ENCODE measurements around the gene ADGRV1. TPM values are rescaled to one million over a fixed set of nuclear protein-coding genes. Genes with fewer than 3 reads are reported as not detected.
"Not testable (repeated sequence)": the region's sequence is repeated elsewhere in the genome, so short reads cannot be mapped to it uniquely, and the experiment has no call there.

The ADGRV1 gene
- polyA plus RNA-seq, 1 of the 3 experiments (the other 2 are of a cell fraction): 0.23 TPM

DNA sequence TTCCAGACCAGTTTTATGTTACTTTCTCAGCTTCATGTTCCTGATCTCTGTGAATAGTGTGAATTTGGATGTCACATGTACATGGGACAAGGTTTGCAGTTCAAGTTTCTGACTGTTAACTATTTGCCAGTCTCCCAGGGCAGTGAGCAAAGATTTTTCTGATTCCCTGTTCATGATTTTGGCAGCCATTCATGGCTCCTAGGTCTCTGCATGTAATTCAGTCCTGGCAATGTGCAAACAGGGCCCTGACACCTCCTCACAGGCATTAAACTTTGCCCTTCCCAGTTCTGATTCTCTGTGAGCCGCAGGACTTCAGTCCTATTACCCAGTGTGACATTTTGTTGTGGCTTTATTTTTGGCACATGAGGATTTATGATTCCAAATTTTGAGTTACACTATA is 474.8 kb downstream of the ADGRV1 start:
- H2AFZ ChIP-seq (ENCODE audit: low read depth): no peak overlapping the region
- no peak overlapping the region for H3K27ac ChIP-seq (ENCODE audit: low read depth in 2 of 2, low read length in 1 of 2)
- TF ChIP-seq PBX3 (IDR thresholded peaks at IDR 0.05): no peak
- TF ChIP-seq RCOR1 (IDR thresholded peaks at IDR 0.05; ENCODE audit: low read length): no peak
- no peak for TF ChIP-seq ELF1 (IDR thresholded peaks at IDR 0.05)
- TF ChIP-seq NRF1 (IDR thresholded peaks at IDR 0.05; ENCODE audit: low read depth, low read length): no peak
- no peak for TF ChIP-seq CHD2 (IDR thresholded peaks at IDR 0.05; ENCODE audit: low read length, partially characterized antibody)
- POLR2A ChIA-PET: no interaction called here
- WGBS (ENCODE audit: low lambda C conversion rate): 72% methylated on average over 1 of the region's 1 CpG
- H3K4me1 ChIP-seq (ENCODE audit: control insufficient read depth in 1 of 2, insufficient read depth in 2 of 2, low read depth in 1 of 2, low read length in 1 of 2): peaks cover 2 to 7% of the 10 kb centered on the region in 2 experiments; a peak in 3 of 4 replicates
- no peak overlapping the region for H3K4me3 ChIP-seq (ENCODE audit: low read depth in 2 of 2, low read length in 1 of 2)
- CTCF ChIA-PET: interaction anchor here (0.7 kb wide), 1 partner anchor 16 kb away, joined by 3 read pairs; no protein-coding TSS in a partner anchor
- H4K20me1 ChIP-seq (ENCODE audit: insufficient read depth): no peaks in the 10 kb centered on the region
- no peaks in the 10 kb centered on the region for H3K9me2 ChIP-seq
- H3K9me3 ChIP-seq: no peaks in the 10 kb centered on the region
- H3K27me3 ChIP-seq (ENCODE audit: insufficient read depth): no peaks in the 10 kb centered on the region; the same call in 1 of the 2 replicates
- no peak for DNase-seq
- H3K4me2 ChIP-seq: no peak overlapping the region
- no peaks in the 10 kb centered on the region for H3K79me2 ChIP-seq (ENCODE audit: insufficient read depth)
- no peaks in the 10 kb centered on the region for H3K36me3 ChIP-seq (replicated peaks in 1 of 2; ENCODE audit: control insufficient read depth in 1 of 2, insufficient read depth in 2 of 2, low read length in 1 of 2)
- H3K9ac ChIP-seq: no peak overlapping the region
- H3F3A ChIP-seq (replicated peaks; ENCODE audit: insufficient read depth): no peaks in the 10 kb centered on the region

DNA sequence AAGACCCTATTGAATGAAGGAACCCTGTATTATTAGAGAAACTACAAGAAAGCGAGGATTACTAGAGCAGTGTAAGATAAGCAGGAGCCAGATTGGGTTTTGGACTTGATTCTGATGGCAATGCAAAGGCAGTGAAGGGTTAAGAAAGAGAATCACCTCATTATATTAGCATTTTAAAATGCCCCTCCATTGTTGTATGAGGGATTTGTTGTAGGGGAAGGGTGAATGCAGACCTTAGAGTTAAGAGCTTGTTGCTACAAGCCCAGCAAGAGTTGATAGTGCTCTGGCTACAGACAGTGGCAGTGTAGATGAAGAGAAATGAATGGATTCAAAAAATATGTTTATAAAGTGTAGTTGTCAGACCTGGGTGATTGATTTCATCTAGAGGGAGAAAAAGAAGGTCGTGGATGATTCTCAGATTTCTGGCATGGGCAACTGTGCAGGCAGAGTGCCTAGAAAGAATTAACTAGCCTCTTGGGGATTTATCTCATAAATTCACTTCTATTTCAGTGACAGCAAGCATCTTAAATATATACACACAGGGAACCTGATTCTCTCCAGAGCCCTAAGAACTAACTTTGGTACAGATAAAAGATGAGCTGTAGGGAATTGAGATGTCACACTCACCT is 479.7 kb downstream of the ADGRV1 start:
- Histone ChIP-seq H3K79me2 (ENCODE audit: insufficient read depth) (no peaks in the 10 kb centered on the region), H3K9me3 (no peaks in the 10 kb centered on the region), H3K27ac (ENCODE audit: low read depth in 2 of 2, low read length in 1 of 2) (0 out of 4 replicates have a peak overlapping the region, but pooled peaks of 1 of the 2 experiments have one; percentile 28), H3K4me2 (no peak overlapping the region), H2AFZ (ENCODE audit: low read depth) (no peak overlapping the region), H3K4me1 (ENCODE audit: control insufficient read depth in 1 of 2, insufficient read depth in 2 of 2, low read depth in 1 of 2, low read length in 1 of 2) (peaks cover 2 to 7% of the 10 kb centered on the region in 2 experiments; a peak in 3 of 4 replicates), H3K9ac (no peak overlapping the region), H3F3A (replicated peaks; ENCODE audit: insufficient read depth) (no peaks in the 10 kb centered on the region), H3K36me3 (replicated peaks in 1 of 2; ENCODE audit: control insufficient read depth in 1 of 2, insufficient read depth in 2 of 2, low read length in 1 of 2) (no peaks in the 10 kb centered on the region), H3K27me3 (ENCODE audit: insufficient read depth) (no peaks in the 10 kb centered on the region; the same call in 1 of the 2 replicates), H4K20me1 (ENCODE audit: insufficient read depth) (no peaks in the 10 kb centered on the region), H3K4me3 (ENCODE audit: low read depth in 2 of 2, low read length in 1 of 2) (no peak overlapping the region), H3K9me2 (no peaks in the 10 kb centered on the region)
- no peak for TF ChIP-seq SMC3 (IDR thresholded peaks at IDR 0.05; ENCODE audit: low read depth, low read length)
- TF ChIP-seq GATA2 (CRISPR knock-in tag; IDR thresholded peaks at IDR 0.05): no peak
- no peak for TF ChIP-seq EP300 (IDR thresholded peaks at IDR 0.05; ENCODE audit: borderline replicate concordance in 1 of 2, low read depth in 1 of 2, low read length in 1 of 2)
- TF ChIP-seq FOXJ3 (CRISPR knock-in tag; IDR thresholded peaks at IDR 0.05): no peak
- TF ChIP-seq ELF1 (IDR thresholded peaks at IDR 0.05): no peak
- TF ChIP-seq YY1 (IDR thresholded peaks at IDR 0.05; ENCODE audit: low read depth): no peak
- TF ChIP-seq, protein P1, sequence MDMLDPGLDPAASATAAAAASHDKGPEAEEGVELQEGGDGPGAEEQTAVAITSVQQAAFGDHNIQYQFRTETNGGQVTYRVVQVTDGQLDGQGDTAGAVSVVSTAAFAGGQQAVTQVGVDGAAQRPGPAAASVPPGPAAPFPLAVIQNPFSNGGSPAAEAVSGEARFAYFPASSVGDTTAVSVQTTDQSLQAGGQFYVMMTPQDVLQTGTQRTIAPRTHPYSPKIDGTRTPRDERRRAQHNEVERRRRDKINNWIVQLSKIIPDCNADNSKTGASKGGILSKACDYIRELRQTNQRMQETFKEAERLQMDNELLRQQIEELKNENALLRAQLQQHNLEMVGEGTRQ (IDR thresholded peaks at IDR 0.05; ENCODE audit: borderline replicate concordance, low read depth, low read length): no peak
- no peak for TF ChIP-seq EZH2phosphoT487 (IDR thresholded peaks at IDR 0.05; ENCODE audit: borderline replicate concordance, low read depth)
- TF ChIP-seq RCOR1 (IDR thresholded peaks at IDR 0.05; ENCODE audit: low read length): no peak
- TF ChIP-seq RAD21 (IDR thresholded peaks at IDR 0.05; ENCODE audit: low read length): no peak
- TF ChIP-seq, protein P2, sequence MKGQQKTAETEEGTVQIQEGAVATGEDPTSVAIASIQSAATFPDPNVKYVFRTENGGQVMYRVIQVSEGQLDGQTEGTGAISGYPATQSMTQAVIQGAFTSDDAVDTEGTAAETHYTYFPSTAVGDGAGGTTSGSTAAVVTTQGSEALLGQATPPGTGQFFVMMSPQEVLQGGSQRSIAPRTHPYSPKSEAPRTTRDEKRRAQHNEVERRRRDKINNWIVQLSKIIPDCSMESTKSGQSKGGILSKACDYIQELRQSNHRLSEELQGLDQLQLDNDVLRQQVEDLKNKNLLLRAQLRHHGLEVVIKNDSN (IDR thresholded peaks at IDR 0.05; ENCODE audit: borderline replicate concordance, low read depth): no peak
- no peak for TF ChIP-seq NFIC (IDR thresholded peaks at IDR 0.05; ENCODE audit: borderline replicate concordance)
- TF ChIP-seq TAF1 (IDR thresholded peaks at IDR 0.05; ENCODE audit: borderline replicate concordance, low read depth, low read length): no peak
- WGBS (ENCODE audit: low lambda C conversion rate): 29% methylated on average over 2 of the region's 2 CpGs
- DNase-seq: no peak
- ChIA-PET POLR2A (no interaction called here), CTCF (no interaction called here)

- POLR2A ChIA-PET, CTCF ChIA-PET: not testable (repeated sequence)
These were observed 482.5 kb downstream of the ADGRV1 start for GRCh38 chr5:91041132-91041531.

More at GRCh38 chr5:91041132-91041531, 482.5 kb downstream of the ADGRV1 start:
- not testable (repeated sequence) for DNase-seq; H3K27ac ChIP-seq (ENCODE audit: low read depth in 2 of 2, low read length in 1 of 2); H3F3A ChIP-seq (replicated peaks; ENCODE audit: insufficient read depth); H3K79me2 ChIP-seq (ENCODE audit: insufficient read depth); H4K20me1 ChIP-seq (ENCODE audit: insufficient read depth); H3K36me3 ChIP-seq (replicated peaks in 1 of 2; ENCODE audit: control insufficient read depth in 1 of 2, insufficient read depth in 2 of 2, low read length in 1 of 2); H3K27me3 ChIP-seq (ENCODE audit: insufficient read depth); H3K4me1 ChIP-seq (ENCODE audit: control insufficient read depth in 1 of 2, insufficient read depth in 2 of 2, low read depth in 1 of 2, low read length in 1 of 2); H3K4me2 ChIP-seq; H3K4me3 ChIP-seq (ENCODE audit: low read depth in 2 of 2, low read length in 1 of 2); H3K9me2 ChIP-seq; H3K9me3 ChIP-seq; H2AFZ ChIP-seq (ENCODE audit: low read depth); H3K9ac ChIP-seq
- 44% methylated on average over 1 of the region's 1 CpG for WGBS (ENCODE audit: low lambda C conversion rate)

Measured in SK-N-SH (cell line).